ENCODE results near the gene SREBF1.

SREBF1 gene

DNA sequence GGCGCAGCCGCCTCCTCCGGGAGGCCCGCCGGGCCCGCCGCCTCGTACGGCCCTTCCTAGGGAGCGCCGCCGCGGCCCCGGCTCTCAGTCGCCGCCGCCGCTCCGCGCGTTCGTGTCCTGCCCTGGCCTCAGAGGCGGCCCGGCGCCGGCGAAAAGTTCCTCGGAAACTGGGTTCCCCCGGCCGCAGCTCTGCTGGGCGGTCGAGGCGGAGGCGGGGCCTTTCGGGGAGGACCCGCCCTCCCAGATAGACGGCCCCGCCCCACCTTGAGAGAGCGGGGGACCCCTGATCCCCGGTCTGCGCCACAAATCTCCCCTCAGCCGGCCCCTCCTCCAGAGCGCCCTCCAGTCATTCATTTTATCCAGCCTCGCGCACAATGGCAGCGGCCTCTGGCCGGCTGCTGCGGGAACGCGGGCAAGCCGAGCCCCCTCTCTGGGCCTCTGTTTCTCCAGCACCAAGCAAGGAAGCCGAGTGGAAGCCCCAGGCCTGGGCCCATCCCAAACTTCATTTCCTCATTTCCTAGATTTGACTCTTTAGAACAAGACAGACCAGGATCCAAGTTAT, at the start of gene SREBF1:
TSS of gene SREBF1 (minus strand) at position 169 of the 562 bp plus-strand sequence. CDS start 169 bp downstream, outside the sequence.
- DNase-seq: peak; percentile 76
- H3K27ac ChIP-seq: peak within 1 kb of the TSS; percentile 94
- TF ChIP-seq, protein P1, sequence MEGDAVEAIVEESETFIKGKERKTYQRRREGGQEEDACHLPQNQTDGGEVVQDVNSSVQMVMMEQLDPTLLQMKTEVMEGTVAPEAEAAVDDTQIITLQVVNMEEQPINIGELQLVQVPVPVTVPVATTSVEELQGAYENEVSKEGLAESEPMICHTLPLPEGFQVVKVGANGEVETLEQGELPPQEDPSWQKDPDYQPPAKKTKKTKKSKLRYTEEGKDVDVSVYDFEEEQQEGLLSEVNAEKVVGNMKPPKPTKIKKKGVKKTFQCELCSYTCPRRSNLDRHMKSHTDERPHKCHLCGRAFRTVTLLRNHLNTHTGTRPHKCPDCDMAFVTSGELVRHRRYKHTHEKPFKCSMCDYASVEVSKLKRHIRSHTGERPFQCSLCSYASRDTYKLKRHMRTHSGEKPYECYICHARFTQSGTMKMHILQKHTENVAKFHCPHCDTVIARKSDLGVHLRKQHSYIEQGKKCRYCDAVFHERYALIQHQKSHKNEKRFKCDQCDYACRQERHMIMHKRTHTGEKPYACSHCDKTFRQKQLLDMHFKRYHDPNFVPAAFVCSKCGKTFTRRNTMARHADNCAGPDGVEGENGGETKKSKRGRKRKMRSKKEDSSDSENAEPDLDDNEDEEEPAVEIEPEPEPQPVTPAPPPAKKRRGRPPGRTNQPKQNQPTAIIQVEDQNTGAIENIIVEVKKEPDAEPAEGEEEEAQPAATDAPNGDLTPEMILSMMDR (IDR thresholded peaks at IDR 0.05; ENCODE audit: low read depth, low read length): no peak
- no peaks in the 10 kb centered on the region for H3K9me3 ChIP-seq (ENCODE audit: severe bottlenecking)
- H3K4me3 ChIP-seq (ENCODE audit: low read depth, low read length): peak within 1 kb of the TSS; percentile 58
- H3K27me3 ChIP-seq (ENCODE audit: insufficient read depth, low read depth, severe bottlenecking): no peaks in the 10 kb centered on the region
- H3K36me3 ChIP-seq: peaks cover 30% of the 10 kb centered on the region

DNA sequence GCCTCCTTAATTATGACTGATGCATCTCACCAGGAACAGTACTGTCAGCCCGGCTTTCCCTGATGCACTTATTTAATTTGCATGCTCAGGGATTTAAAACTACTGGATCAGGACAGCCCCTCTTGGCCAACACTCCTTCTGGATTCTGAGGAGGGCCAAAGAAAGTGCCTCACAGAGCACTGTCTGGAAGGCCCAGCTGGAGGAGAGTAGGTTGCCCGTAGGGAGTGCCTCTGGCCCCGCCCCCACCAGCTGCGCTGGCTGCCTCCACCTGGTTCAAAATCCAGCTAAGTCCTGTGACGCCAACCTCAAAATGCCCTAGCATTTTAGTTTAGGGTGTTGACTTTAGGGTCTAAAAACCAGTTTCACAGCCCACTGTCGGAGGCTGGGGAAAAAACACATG, 49.4 kb upstream of the SREBF1 start:
- DNase-seq: peak; percentile 79
- no peaks in the 10 kb centered on the region for H3K9me3 ChIP-seq (ENCODE audit: severe bottlenecking)
- H3K36me3 ChIP-seq: no peaks in the 10 kb centered on the region; the same call in 1 of the 2 replicates
- H3K4me3 ChIP-seq (ENCODE audit: low read depth, low read length): no peak overlapping the region
- TF ChIP-seq, protein P1 (IDR thresholded peaks at IDR 0.05; ENCODE audit: low read depth, low read length): no peak
- H3K27me3 ChIP-seq (ENCODE audit: insufficient read depth, low read depth, severe bottlenecking): no peaks in the 10 kb centered on the region
- H3K27ac ChIP-seq: peak overlapping the region; percentile 0

DNA sequence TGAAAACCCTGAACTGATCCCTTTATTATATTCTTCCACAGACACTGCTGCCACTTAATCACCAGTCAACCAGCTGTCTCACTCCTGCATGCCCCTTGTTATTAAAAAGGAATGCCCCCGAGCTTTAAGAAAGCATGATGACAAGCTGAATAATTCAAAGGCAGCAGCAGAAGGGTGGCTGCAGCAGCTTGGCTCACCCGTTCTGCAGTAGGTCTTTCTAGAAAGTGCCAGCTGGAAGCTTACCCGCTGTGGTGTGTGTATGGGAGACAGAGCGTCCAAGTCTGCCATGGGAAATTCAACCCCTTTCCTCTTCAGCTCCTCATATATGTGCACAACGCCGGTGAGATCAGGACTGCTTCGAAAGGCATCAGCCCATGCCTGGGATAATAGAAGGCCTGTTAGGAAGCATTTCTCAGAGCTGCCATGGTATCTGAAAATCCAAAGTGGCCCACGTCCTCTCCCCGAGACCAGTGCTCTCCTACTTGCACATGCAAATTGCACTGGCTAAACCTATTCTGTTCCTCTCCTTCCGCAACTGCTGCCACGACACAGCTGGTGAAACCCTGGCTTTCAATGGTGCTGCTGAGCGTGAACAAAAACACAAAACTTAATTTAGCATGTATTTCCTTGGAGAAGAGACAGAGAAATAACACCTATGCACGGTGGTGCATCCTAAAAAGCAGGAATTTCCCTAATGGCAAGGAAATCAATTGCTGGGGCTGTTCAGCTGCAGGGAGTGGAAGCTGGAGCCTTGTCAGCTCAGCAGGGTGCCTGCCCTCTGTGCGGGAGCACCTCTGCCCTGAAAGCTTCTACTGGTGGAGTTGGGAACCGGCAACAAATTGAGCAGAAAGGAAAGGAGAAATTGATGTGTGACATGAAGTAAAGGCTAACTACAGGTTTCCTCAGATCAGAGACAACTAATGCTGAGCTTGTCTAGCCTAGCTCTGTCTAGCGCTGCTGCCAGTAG, 47.9 kb upstream of the SREBF1 start:
- no peak overlapping the region for H3K4me3 ChIP-seq (ENCODE audit: low read depth, low read length)
- H3K36me3 ChIP-seq: no peaks in the 10 kb centered on the region; the same call in 1 of the 2 replicates
- TF ChIP-seq, protein P1 (IDR thresholded peaks at IDR 0.05; ENCODE audit: low read depth, low read length): no peak
- no peaks in the 10 kb centered on the region for H3K27me3 ChIP-seq (ENCODE audit: insufficient read depth, low read depth, severe bottlenecking)
- DNase-seq: no peak
- H3K9me3 ChIP-seq (ENCODE audit: severe bottlenecking): no peaks in the 10 kb centered on the region
- no peak overlapping the region for H3K27ac ChIP-seq

DNA sequence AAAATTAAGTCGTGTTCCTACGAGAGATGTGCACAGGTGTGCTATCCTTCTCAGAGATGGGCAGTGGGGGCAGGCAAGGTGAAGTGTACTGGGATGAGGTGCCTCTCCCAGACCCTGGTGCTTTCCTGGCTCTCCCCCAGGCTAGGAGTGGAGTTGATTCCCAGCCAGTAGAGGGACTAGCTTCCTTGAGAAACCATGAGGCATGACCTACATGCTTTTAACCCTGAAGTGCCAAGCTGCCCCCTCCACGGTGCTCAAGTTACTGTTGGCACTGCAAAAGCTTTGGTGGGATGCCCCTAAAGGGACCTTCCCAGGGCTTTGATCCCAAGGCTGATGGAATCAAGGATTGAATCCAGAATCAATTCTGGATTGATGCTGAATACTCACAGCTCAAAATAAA, 47.0 kb upstream of the SREBF1 start:
- Histone ChIP-seq H3K9me3 (ENCODE audit: severe bottlenecking) (no peaks in the 10 kb centered on the region), H3K27ac (no peak overlapping the region), H3K4me3 (ENCODE audit: low read depth, low read length) (no peak overlapping the region), H3K27me3 (ENCODE audit: insufficient read depth, low read depth, severe bottlenecking) (no peaks in the 10 kb centered on the region), H3K36me3 (no peaks in the 10 kb centered on the region; the same call in 1 of the 2 replicates)
- no peak for DNase-seq
- TF ChIP-seq, protein P1 (IDR thresholded peaks at IDR 0.05; ENCODE audit: low read depth, low read length): no peak

DNA sequence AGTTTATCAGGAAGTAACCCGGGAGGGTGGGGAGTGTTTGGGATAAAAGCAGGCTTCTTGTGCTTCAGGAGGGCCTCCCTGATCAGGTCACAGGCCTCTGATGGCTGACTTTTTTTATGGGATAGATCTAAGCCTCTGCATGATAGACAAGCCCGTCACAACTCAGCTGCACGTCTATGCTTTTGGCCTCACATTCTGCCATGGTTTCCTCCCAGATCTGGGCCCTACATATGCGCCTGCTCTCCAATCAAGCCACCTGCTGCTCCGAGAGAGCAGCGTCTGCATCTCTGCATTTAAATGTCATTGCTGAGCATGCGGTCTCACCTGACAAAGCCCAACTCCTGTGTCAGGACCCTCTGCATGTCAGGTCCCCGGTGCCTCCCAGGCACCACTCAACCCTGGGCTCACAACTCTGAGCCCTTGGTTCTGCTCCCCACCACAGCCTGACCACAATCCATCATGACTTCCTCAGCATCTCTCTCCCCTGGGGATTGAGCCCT, 45.3 kb upstream of the SREBF1 start:
- Histone ChIP-seq H3K27me3 (ENCODE audit: insufficient read depth, low read depth, severe bottlenecking) (no peaks in the 10 kb centered on the region), H3K27ac (no peak overlapping the region), H3K9me3 (ENCODE audit: severe bottlenecking) (no peaks in the 10 kb centered on the region), H3K4me3 (ENCODE audit: low read depth, low read length) (no peak overlapping the region), H3K36me3 (no peaks in the 10 kb centered on the region; the same call in 1 of the 2 replicates)
- TF ChIP-seq, protein P1 (IDR thresholded peaks at IDR 0.05; ENCODE audit: low read depth, low read length): no peak
- no peak for DNase-seq

Measured in WERI-Rb-1 (cell line).